Activated CD8-positive, alpha-beta memory T cell treated with anti-CD3 and anti-CD28 coated beads for 4 hours (primary cell): ENCODE data around the gene DNM1L.

ENCODE experiments used
- DNase-seq, 2 donors: peaks; one replicate each; pipeline ENCODE4 v3.0.0-alpha.2; 2020; ENCODE audit warnings: low read depth in 2 of 2

Gene DNM1L

GRCh38 chr12:32756476-32757066 is 77.5 kb downstream of the DNM1L start:
- DNase-seq, result no peak

GRCh38 chr12:32757157-32757556 is 78.1 kb downstream of the DNM1L start:
- no peak for DNase-seq

GRCh38 chr12:32761716-32762115 is 82.6 kb downstream of the DNM1L start:
- no peak for DNase-seq

GRCh38 chr12:32765906-32766305 is 86.8 kb downstream of the DNM1L start:
- no peak for DNase-seq

DNA sequence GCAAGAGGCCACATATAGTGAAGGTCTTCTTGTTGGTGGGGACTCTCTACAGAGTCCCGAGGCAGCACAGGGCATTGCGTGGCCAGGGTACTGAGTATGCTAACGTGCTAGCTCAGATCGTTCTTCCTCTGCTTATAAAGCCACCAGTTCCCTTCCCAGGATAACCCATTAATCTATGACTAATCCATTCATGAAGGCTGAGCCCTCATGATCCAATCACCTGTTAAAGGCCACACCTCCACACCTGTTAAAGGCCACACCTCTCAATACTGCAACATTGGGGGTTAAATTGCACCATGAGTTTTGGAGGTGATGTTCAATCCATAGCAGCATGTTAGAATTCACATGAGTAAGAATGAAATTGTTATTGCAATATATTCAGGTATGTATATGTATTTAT is 89.4 kb downstream of the DNM1L start:
- DNase-seq, result no peak

GRCh38 chr12:32770141-32770540 is 91.0 kb downstream of the DNM1L start:
- no peak for DNase-seq

DNA sequence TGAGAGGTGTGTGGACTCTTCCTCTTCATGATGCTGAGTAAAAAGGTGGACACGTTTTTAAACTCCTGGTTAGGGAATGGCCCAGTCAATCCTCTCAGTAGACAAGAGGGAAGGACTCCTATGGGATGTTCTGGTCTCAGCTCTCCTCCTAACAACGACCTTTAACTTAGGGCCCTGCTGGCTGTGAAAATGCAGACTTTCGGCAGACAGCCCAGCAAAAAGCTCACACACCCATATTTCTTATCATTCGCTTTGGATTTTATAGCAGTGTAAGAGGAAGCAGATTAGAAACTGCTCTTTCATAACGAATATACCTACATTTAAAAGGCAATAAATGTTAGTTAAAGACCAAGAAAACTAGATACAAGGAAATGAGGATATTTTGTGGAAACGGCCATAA is 94.6 kb downstream of the DNM1L start:
- DNase-seq, result no peak

DNA sequence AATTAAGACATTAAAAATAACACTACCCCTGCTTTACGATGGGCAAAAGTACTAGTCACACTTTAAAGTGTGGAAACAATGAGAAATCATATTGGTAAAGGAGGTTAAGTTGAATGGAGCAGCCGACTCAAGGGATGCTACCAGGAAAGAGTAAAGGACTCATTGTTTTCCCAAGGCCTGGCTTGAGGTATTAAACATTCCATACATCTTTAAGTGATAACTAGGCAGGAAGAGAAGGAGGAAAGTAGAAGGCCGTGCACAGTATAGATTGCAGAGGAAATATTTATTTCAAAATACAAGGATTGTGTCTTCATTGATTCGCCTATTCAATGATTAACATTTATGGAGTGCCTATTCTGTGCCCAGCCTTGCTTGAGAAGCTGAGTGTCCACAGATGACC is 97.2 kb downstream of the DNM1L start:
- DNase-seq, result no peak

DNA sequence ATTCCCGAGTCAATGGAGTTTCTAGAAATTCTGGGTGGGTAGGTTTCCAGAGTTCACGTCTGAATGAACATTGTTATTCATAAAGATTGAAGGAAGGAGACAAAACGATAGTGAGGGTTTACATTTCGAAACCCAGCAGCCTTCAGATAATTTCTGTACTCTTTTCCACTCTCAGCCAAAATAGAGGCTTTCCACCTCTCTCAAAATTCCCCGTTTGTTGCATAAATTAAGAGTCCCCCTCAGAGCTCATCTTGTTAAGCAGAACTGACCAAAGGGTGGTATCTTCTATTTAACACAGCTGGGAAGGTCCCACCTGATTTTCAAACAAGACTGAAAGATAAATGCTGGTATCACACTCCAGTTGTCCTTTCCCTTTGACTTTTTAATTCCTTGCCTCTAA is 98.1 kb downstream of the DNM1L start:
- no peak for DNase-seq

DNA sequence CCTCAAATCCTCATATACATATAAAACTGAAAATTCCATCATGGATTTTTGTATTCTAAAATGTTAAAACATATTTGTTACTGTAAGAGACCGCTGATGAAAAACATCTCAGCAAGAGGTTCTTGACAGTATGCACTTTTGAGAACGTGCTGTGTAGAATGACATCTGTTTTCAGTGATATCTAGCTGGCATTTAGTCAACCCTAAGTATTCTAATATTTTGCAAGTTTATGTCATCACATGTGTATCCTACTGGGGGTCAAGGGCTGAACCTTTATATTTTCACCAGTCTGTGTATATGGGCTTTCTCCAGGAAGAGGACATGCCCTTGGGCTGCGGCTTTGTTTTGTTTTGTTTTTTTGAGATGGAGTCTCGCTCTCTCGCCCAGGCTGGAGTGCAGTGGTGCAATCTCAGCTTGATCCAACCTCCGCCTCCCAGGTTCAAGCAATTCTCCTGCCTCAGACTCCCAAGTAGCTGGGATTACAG is 98.6 kb downstream of the DNM1L start:
- no peak for DNase-seq

DNA sequence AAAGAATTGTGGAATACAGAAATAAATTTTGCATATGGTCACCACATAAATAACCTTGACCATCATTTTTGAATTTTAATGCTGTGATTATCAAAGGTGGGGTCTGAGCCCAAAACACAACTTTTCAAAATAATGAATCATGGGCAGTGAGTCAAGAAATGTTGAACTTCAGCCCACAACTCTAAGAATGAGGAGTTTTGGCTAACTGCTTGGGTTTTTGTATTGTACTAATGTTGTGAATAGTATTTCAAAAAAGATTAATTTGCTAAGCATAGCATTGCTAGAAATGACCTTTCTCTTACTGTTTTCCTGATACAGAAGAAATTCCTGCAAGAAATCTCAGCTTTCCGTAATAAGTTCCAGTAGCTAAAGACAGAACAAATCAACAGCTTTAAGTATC is 101.0 kb downstream of the DNM1L start:
- no peak for DNase-seq

- no peak for DNase-seq
Observed at GRCh38 chr12:32783029-32783428, 103.9 kb downstream of the DNM1L start.

- DNase-seq, result no peak
Observed at GRCh38 chr12:32785557-32785956, 106.5 kb downstream of the DNM1L start.

- DNase-seq, result no peak
Observed at GRCh38 chr12:32788405-32788804, 109.3 kb downstream of the DNM1L start.

DNA sequence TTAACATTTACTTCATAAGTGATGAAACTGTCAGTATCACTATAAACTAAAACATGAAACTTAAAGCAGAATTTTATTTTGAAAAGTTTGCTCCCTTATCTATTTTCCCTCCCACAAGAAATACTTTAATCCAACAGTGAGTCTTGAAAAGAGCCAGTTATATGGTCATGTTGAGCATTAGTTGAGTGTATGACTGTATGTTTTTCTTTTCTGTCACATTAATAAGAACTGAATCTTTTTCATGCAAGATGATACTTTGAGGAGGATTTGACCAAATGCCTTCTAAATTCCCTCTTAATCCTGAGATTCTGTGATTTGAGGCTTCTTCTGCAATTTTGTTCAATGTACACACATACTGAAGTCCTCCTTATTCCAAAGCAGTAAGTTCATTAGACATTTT is 110.3 kb downstream of the DNM1L start:
- no peak for DNase-seq

GRCh38 chr12:32789916-32790315 is 110.8 kb downstream of the DNM1L start:
- no peak for DNase-seq

DNA sequence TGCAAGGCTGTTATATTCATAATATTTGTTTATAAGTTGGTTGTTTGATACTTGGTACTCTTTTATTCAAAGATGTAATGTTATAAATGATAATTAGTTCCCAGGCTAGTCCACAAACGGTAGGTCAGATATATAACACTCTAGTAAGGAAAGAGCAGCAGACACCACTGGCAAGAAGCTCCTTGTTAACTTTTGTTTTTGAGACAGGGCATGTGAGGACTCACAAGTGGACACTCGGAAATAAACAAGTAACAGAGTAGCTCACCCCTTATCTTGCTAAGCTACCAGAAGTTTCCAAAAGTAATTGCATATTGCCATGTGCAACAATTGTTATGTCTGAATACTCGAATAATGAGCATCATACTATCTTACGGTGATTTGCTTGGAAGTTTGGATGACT is 115.2 kb downstream of the DNM1L start:
- DNase-seq, result no peak
